ENCODE data around the gene SPSB1. TPM values are rescaled to one million over a fixed set of nuclear protein-coding genes. Genes with fewer than 3 reads are reported as not detected.

The SPSB1 gene
- total and polyA plus RNA-seq, 2 donors from 2014 or later: 12.7 to 25.9 TPM

DNA sequence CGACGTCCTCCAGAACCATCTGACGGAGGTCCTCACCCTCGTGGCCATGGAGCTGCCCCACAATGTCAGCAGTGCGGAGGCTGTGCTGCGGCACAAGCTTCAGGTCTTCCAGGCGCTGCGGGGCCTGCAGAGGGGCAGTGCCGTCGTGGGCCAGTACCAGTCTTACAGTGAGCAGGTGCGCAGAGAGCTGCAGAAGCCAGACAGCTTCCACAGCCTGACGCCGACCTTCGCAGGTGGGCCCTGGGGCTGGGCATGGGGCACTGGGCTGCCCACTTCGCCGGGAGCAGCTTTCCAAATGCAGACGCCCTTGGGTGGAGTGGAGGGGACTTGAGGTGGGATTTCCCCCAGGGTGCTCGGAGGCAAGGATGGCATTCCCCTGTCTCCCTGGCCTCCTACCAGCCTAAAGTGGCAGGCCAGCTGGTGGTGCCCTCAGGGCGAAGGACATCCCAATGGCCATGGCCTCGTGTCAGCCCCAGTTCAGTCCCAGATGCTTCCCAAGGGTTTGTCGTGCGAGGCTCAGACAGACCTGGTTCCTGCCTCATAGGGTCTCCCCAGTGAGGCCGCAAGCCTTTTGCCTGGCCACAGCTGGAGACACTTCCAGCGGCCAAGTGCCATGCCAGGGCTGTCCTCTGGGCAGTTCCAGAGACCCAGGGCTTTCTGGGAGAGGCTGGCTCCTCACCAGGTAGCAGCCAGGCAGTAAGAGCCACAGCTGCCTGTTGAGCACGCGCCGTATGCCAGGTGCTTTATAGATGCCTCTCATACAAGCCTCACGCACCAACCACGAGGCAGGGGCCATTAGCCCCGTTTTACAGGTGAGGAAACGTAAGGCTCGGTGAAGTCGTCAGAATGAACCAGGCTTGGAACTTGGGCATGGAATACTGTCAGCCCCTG is 30.4 kb upstream of the SPSB1 start:
- no peak overlapping the region for H3K27ac ChIP-seq (ENCODE audit: low read depth in 2 of 2, low read length in 2 of 2)
- no peak for FAIRE-seq
- H3K9me3 ChIP-seq (ENCODE audit: control insufficient read depth in 2 of 3, insufficient read depth in 1 of 3, low read length in 3 of 3): peaks cover 0 to 6% (median 0%) of the 10 kb centered on the region in 3 donors
- intact Hi-C loops (cut with DNase I): loop anchor here (10.0 kb wide), 1 partner anchor 202 kb away; no protein-coding TSS in a partner anchor
- no peaks in the 10 kb centered on the region for H3K4me1 ChIP-seq (ENCODE audit: control insufficient read depth in 2 of 3, insufficient read depth in 2 of 3, low read depth in 1 of 3, low read length in 3 of 3)
- no peak for DNase-seq
- no peaks in the 10 kb centered on the region for H3K27me3 ChIP-seq (ENCODE audit: control insufficient read depth, insufficient read depth, low read length)
- no peak overlapping the region for H3K4me3 ChIP-seq (ENCODE audit: low read length in 3 of 3)
- TF ChIP-seq, protein P1, sequence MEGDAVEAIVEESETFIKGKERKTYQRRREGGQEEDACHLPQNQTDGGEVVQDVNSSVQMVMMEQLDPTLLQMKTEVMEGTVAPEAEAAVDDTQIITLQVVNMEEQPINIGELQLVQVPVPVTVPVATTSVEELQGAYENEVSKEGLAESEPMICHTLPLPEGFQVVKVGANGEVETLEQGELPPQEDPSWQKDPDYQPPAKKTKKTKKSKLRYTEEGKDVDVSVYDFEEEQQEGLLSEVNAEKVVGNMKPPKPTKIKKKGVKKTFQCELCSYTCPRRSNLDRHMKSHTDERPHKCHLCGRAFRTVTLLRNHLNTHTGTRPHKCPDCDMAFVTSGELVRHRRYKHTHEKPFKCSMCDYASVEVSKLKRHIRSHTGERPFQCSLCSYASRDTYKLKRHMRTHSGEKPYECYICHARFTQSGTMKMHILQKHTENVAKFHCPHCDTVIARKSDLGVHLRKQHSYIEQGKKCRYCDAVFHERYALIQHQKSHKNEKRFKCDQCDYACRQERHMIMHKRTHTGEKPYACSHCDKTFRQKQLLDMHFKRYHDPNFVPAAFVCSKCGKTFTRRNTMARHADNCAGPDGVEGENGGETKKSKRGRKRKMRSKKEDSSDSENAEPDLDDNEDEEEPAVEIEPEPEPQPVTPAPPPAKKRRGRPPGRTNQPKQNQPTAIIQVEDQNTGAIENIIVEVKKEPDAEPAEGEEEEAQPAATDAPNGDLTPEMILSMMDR (IDR thresholded peaks at IDR 0.05; ENCODE audit: borderline replicate concordance, extremely low read depth, insufficient read depth): no peak
- no peak overlapping the region for H3K9ac ChIP-seq (ENCODE audit: low read length in 3 of 3)
- peaks cover 2 to 21% (median 6%) of the 10 kb centered on the region in 3 donors for H3K36me3 ChIP-seq (ENCODE audit: control insufficient read depth in 2 of 3, insufficient read depth in 3 of 3, low read length in 3 of 3)

DNA sequence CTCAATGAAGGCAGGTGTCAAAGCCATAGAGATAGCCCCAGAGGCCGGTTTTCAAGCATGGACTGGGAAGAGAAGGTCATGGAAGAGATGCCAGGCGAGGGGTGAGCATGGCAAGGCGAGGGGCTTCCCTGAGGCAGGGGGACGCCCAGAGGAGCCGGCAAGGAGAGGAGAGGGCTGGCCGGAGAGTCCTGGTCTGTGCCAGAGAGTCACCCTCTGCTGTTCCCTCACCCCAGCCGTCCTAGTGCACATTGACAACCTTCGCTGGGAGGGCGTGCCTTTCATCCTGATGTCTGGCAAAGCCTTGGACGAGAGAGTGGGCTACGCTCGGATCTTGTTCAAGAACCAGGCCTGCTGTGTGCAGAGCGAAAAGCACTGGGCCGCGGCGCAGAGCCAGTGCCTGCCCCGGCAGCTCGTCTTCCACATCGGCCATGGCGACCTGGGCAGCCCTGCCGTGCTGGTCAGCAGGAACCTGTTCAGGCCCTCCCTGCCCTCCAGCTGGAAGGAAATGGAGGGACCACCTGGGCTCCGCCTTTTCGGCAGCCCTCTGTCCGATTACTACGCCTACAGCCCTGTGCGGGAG is 29.3 kb upstream of the SPSB1 start:
- no peak overlapping the region for H3K27ac ChIP-seq (ENCODE audit: low read depth in 2 of 2, low read length in 2 of 2)
- intact Hi-C loops (cut with DNase I): loop anchor here (10.0 kb wide), 1 partner anchor 201 kb away; no protein-coding TSS in a partner anchor
- H3K36me3 ChIP-seq (ENCODE audit: control insufficient read depth in 2 of 3, insufficient read depth in 3 of 3, low read length in 3 of 3): peaks cover 2 to 21% (median 6%) of the 10 kb centered on the region in 3 donors
- TF ChIP-seq, protein P1 (IDR thresholded peaks at IDR 0.05; ENCODE audit: borderline replicate concordance, extremely low read depth, insufficient read depth): no peak
- DNase-seq (no peak), FAIRE-seq (no peak)
- H3K4me1 ChIP-seq (ENCODE audit: control insufficient read depth in 2 of 3, insufficient read depth in 2 of 3, low read depth in 1 of 3, low read length in 3 of 3): peaks cover 0 to 2% (median 0%) of the 10 kb centered on the region in 3 donors
- H3K4me3 ChIP-seq (ENCODE audit: low read length in 3 of 3): no peak overlapping the region
- peaks cover 0 to 6% (median 0%) of the 10 kb centered on the region in 3 donors for H3K9me3 ChIP-seq (ENCODE audit: control insufficient read depth in 2 of 3, insufficient read depth in 1 of 3, low read length in 3 of 3)
- no peak overlapping the region for H3K9ac ChIP-seq (ENCODE audit: low read length in 3 of 3)
- H3K27me3 ChIP-seq (ENCODE audit: control insufficient read depth, insufficient read depth, low read length): no peaks in the 10 kb centered on the region

DNA sequence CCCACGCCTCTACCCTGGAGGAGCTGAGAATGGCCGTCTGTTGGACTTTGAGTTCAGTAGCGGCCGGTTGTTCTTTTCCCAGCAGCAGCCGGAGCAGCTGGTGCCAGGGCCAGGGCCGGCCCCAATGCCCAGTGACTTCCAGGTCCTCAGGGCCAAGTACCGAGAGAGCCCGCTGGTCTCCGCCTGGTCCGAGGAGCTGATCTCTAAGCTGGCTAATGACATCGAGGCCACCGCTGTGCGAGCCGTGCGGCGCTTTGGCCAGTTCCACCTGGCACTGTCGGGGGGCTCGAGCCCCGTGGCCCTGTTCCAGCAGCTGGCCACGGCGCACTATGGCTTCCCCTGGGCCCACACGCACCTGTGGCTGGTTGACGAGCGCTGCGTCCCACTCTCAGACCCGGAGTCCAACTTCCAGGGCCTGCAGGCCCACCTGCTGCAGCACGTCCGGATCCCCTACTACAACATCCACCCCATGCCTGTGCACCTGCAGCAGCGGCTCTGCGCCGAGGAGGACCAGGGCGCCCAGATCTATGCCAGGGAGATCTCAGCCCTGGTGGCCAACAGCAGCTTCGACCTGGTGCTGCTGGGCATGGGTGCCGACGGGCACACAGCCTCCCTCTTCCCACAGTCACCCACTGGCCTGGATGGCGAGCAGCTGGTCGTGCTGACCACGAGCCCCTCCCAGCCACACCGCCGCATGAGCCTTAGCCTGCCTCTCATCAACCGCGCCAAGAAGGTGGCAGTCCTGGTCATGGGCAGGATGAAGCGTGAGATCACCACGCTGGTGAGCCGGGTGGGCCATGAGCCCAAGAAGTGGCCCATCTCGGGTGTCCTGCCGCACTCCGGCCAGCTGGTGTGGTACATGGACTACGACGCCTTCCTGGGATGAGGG is 28.5 kb upstream of the SPSB1 start:
- no peak for FAIRE-seq
- DNase-seq: peak in 1 of 5 donors; percentile 63
- intact Hi-C loops (cut with DNase I): loop anchor here (10.0 kb wide), 1 partner anchor 201 kb away; no protein-coding TSS in a partner anchor
- Histone ChIP-seq H3K27ac (ENCODE audit: low read depth in 2 of 2, low read length in 2 of 2) (no peak overlapping the region), H3K9ac (ENCODE audit: low read length in 3 of 3) (no peak overlapping the region), H3K4me1 (ENCODE audit: control insufficient read depth in 2 of 3, insufficient read depth in 2 of 3, low read depth in 1 of 3, low read length in 3 of 3) (peaks cover 0 to 2% (median 0%) of the 10 kb centered on the region in 3 donors), H3K36me3 (ENCODE audit: control insufficient read depth in 2 of 3, insufficient read depth in 3 of 3, low read length in 3 of 3) (peaks cover under 1 to 23% (median 6%) of the 10 kb centered on the region in 3 donors), H3K9me3 (ENCODE audit: control insufficient read depth in 2 of 3, insufficient read depth in 1 of 3, low read length in 3 of 3) (peaks cover 0 to 5% (median 0%) of the 10 kb centered on the region in 3 donors), H3K27me3 (ENCODE audit: control insufficient read depth, insufficient read depth, low read length) (no peaks in the 10 kb centered on the region), H3K4me3 (ENCODE audit: low read length in 3 of 3) (no peak overlapping the region)
- TF ChIP-seq, protein P1 (IDR thresholded peaks at IDR 0.05; ENCODE audit: borderline replicate concordance, extremely low read depth, insufficient read depth): no peak

Data from kidney (tissue), 14 donors.